Astrocyte of the spinal cord (primary cell): ENCODE measurements around the gene NKAIN1.
"Not testable (repeated sequence)": the region's sequence is repeated elsewhere in the genome, so short reads cannot be mapped to it uniquely, and the experiment has no call there.

Experiments used
- DNase-seq: peaks from one replicate; pipeline ENCODE4 v3.0.0; 2011; ENCODE audit warnings: low read depth, low spot score
- H3K4me3 ChIP-seq: 2 replicates; pipeline ENCODE4 v1.5.1; 2011; ENCODE audit warnings: low read depth, mild to moderate bottlenecking, low read length, moderate library complexity
- in situ Hi-C: cut with HindIII; loops from 2 replicates; pipeline ENCODE4 v1.10.0; 2017; ENCODE audit warnings: low sequenced_read_pairs
- TF ChIP-seq, protein P1 (sequence below): IDR thresholded peaks from 2 replicates; pipeline ENCODE4 v1.5.1; 2012; ENCODE audit warnings: low read depth, mild to moderate bottlenecking, low read length, inconsistent platforms

The NKAIN1 gene

DNA sequence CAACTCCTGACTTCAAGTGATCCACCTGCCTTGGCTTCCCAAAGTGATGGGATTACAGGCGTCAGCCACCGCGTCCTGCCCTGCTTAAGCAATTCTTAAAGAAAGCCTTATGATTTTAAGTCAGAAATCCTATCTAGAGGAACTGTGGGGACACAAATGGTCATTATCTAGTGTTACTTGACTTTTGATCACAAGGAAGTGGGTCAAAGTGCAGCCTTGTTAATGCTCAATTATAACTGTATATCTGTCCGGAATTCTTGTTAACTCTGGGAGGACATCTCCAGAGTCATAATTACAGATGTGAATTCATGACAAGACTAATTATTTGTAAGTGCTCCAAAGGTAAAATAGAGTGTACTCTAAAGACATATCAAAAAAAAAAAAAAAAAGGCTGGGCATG, 97.3 kb downstream of the NKAIN1 start:
- H3K4me3 ChIP-seq = no peak overlapping the region
- in situ Hi-C loops = no loop called here
- TF ChIP-seq, protein P1, sequence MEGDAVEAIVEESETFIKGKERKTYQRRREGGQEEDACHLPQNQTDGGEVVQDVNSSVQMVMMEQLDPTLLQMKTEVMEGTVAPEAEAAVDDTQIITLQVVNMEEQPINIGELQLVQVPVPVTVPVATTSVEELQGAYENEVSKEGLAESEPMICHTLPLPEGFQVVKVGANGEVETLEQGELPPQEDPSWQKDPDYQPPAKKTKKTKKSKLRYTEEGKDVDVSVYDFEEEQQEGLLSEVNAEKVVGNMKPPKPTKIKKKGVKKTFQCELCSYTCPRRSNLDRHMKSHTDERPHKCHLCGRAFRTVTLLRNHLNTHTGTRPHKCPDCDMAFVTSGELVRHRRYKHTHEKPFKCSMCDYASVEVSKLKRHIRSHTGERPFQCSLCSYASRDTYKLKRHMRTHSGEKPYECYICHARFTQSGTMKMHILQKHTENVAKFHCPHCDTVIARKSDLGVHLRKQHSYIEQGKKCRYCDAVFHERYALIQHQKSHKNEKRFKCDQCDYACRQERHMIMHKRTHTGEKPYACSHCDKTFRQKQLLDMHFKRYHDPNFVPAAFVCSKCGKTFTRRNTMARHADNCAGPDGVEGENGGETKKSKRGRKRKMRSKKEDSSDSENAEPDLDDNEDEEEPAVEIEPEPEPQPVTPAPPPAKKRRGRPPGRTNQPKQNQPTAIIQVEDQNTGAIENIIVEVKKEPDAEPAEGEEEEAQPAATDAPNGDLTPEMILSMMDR = no peak
- no peak for DNase-seq

GRCh38 chr1:31140299-31140698, 99.4 kb downstream of the NKAIN1 start:
- DNase-seq = no peak
- TF ChIP-seq, protein P1 = no peak
- no peak overlapping the region for H3K4me3 ChIP-seq
- in situ Hi-C loops = no loop called here

DNA sequence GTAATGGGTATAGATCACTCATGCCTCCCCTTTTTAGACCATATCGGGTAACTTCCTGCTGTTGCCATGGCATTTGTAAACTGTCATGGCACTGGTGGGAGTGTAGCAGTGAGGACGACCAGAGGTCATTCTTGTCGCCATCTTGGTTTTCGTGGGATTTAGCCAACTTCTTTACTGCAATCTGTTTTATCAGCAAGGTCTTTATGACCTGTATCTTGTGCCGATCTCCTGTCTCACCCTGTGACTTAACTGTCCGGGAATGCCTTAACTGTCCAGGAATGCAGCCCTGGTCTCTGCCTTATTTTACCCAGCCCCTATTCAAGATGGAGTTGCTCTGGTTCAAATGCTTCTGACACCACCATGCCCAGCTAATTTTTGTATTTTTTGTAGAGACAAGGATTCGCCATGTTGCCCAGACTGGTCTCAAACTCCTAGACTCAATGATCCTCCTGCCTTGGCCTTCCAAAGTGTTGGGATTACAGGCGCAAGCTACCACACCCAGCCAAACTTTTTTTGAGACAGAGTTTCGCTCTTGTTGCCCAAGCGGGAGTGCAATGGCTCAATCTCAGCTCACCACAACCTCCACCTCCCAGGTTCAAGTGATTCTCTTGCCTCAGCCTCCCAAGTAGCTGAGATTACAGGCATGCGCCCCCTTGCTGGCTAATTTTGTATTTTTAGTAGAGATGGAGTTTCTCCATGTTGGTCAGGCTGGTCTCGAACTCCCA, 100.7 kb downstream of the NKAIN1 start:
- in situ Hi-C loops, H3K4me3 ChIP-seq, DNase-seq: not testable (repeated sequence)

DNA sequence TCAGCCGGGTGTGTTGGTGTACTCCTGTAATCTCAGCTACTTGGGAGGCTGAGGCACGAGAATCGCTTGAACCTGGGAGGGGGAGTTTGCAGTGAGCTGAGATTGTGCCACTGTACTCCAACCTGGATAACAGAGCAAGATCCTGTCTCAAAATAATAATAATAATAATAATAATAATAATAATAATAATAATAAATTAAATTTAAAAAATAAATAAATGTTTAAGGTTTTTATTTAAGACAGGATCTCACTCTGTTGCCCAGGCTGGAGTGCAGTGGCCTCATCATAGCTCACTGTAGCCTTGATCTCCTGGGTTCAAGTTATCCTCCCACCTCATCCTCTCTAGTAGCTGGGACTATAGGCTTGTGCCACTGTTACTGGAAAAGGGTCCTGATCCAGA, 101.8 kb downstream of the NKAIN1 start:
- in situ Hi-C loops, DNase-seq, H3K4me3 ChIP-seq: not testable (repeated sequence)

DNA sequence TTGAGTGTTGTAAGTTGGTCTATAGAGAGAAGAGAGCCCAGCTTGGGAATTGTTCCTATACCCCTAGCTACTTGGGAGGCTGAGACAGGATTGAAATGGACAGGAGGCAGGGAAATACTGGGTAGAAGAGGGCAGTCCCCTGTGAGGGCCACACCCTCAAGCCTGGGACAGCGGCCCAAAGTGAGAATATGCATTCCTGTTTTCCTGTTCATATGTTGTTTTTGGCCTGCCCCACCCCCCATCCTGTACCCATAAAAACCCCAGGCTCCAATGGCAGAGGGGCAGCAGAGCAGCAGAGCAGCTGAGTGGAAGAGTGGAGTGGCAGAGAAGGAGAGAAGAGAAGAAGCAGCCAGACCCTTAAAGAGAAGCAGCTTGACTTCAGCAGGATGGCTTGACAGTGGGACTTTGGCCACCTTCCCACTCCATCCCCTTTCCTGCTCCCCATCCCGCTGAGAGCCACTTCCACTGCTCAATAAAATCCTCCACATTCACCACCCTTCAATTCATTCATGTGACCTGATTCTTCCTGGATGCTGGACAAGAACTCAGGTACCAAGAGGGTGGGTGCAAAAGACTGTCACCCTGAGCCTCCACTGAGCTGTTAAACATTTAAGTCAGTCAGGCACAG, 103.6 kb downstream of the NKAIN1 start:
- TF ChIP-seq, protein P1 = no peak
- in situ Hi-C loops = no loop called here

GRCh38 chr1:31133368-31133767, 106.3 kb downstream of the NKAIN1 start:
- in situ Hi-C loops = no loop called here
- no peak for DNase-seq
- TF ChIP-seq, protein P1 = no peak
- no peak overlapping the region for H3K4me3 ChIP-seq

More for the DNA sequence above, 103.6 kb downstream of the NKAIN1 start:
- no peak overlapping the region for H3K4me3 ChIP-seq
- no peak for DNase-seq
